ENCODE measurements around the gene CENPP.

Gene CENPP

GRCh38 chr9:92656537-92656925, 330.8 kb downstream of the CENPP start:
- Mint-ChIP-seq H3K4me3 (no peak overlapping the region), H3K4me1 (peaks cover 15% of the 10 kb centered on the region), H3K27me3 (no peaks in the 10 kb centered on the region), H3K27ac (no peak overlapping the region), H3K36me3 (peaks cover 61% of the 10 kb centered on the region), H3K9me3 (no peaks in the 10 kb centered on the region)
- no peak for ATAC-seq

- no peak for ATAC-seq
- H3K4me3 Mint-ChIP-seq: no peak overlapping the region
- H3K36me3 Mint-ChIP-seq: peaks cover 63% of the 10 kb centered on the region
- peaks cover 23% of the 10 kb centered on the region for H3K4me1 Mint-ChIP-seq
- no peaks in the 10 kb centered on the region for H3K9me3 Mint-ChIP-seq
- no peak overlapping the region for H3K27ac Mint-ChIP-seq
- no peaks in the 10 kb centered on the region for H3K27me3 Mint-ChIP-seq
These were observed 331.7 kb downstream of the CENPP start for GRCh38 chr9:92657296-92658094.

DNA sequence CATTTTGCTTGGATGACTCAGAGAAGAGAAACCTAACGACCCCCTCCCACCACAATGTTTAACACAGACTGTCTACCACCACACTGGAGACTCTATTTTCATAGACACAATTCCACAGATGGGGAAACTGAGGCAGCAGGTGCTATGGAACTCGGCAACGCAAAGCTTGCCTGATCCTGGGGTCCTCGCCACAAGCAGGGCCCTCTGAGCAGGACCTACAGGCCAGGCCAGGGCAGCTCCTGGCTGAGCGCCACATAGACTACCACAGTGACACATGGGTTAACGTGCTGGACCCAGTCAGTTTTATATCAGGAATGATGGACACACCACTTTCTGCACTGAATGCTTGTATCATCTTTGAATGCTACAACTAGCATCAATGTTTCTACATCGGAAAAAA, 332.4 kb downstream of the CENPP start:
- Mint-ChIP-seq H3K27me3 (no peaks in the 10 kb centered on the region), H3K36me3 (peaks cover 60% of the 10 kb centered on the region), H3K4me1 (peaks cover 26% of the 10 kb centered on the region), H3K4me3 (no peak overlapping the region), H3K9me3 (no peaks in the 10 kb centered on the region), H3K27ac (no peak overlapping the region)
- ATAC-seq: no peak

DNA sequence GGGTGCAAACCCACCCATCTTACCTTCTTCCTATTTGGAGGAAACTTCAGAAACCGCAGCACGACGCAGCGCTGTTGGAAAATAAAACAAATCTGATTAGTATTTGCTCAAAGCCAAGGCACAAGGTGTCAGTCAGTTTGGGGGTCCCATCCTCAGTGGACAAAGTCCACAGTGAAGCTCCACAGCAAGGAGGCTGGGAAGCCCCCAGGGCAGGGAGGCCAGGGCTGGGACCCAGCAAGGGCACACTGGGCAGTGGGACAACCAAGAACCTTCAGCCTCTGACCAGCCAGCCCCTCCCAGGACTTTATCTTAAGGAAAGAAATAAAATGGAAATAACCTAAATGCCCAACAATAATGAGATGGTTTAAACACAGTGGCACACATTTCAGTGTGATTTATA, 332.9 kb downstream of the CENPP start:
- H3K27ac Mint-ChIP-seq: no peak overlapping the region
- no peaks in the 10 kb centered on the region for H3K9me3 Mint-ChIP-seq
- peaks cover 30% of the 10 kb centered on the region for H3K4me1 Mint-ChIP-seq
- H3K36me3 Mint-ChIP-seq: peaks cover 60% of the 10 kb centered on the region
- no peak for ATAC-seq
- H3K27me3 Mint-ChIP-seq: no peaks in the 10 kb centered on the region
- H3K4me3 Mint-ChIP-seq: no peak overlapping the region

- peaks cover 55% of the 10 kb centered on the region for H3K36me3 Mint-ChIP-seq
- H3K4me3 Mint-ChIP-seq: no peak overlapping the region
- no peaks in the 10 kb centered on the region for H3K9me3 Mint-ChIP-seq
- ATAC-seq: no peak
- peaks cover 40% of the 10 kb centered on the region for H3K4me1 Mint-ChIP-seq
- H3K27ac Mint-ChIP-seq: no peak overlapping the region
- no peaks in the 10 kb centered on the region for H3K27me3 Mint-ChIP-seq
These were observed 333.8 kb downstream of the CENPP start for GRCh38 chr9:92659601-92660000.

DNA sequence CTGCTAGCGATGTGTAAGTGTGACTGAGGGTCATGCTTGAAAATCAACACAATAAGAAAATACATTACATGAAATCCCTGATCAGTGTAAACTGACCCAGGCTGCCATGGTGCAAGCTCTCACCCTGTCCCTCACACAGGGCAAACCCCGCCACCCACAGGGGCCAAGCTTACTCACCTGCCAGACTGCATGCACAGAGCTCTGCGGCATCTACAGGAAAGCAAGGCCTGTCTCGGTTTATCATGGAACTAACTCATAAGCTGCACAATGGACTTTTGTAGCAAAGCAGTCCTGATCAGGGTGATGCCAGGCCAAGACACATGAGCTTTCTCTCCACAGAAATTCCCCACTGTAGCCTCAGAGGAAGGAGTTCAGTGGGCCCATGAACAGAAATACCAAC, 334.5 kb downstream of the CENPP start:
- no peak for ATAC-seq
- no peaks in the 10 kb centered on the region for H3K9me3 Mint-ChIP-seq
- H3K4me1 Mint-ChIP-seq: peaks cover 40% of the 10 kb centered on the region
- no peak overlapping the region for H3K27ac Mint-ChIP-seq
- H3K4me3 Mint-ChIP-seq: no peak overlapping the region
- peaks cover 54% of the 10 kb centered on the region for H3K36me3 Mint-ChIP-seq
- no peaks in the 10 kb centered on the region for H3K27me3 Mint-ChIP-seq

DNA sequence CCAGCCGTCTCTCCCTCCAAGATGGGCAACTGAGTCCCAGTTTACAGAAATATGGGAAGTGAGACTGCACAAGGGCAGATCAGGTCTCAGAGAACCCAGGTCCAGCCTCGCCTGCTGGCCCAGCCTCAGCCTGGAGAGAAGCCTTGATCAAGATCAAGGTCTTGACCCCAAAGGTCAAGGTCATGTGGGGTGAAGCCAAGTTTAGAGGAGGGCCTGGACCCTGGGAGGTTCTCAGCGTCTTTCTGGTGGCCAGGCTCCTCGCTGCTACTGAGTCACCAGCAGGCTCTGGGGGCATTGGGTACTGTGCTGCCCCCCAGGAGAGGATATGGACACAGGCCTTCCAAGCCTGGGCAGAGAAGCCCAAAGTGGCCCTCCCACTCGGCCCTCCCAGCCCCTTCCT, 335.4 kb downstream of the CENPP start:
- no peaks in the 10 kb centered on the region for H3K9me3 Mint-ChIP-seq
- no peaks in the 10 kb centered on the region for H3K27me3 Mint-ChIP-seq
- no peak for ATAC-seq
- H3K36me3 Mint-ChIP-seq: peaks cover 51% of the 10 kb centered on the region
- no peak overlapping the region for H3K27ac Mint-ChIP-seq
- no peak overlapping the region for H3K4me3 Mint-ChIP-seq
- H3K4me1 Mint-ChIP-seq: peaks cover 42% of the 10 kb centered on the region

DNA sequence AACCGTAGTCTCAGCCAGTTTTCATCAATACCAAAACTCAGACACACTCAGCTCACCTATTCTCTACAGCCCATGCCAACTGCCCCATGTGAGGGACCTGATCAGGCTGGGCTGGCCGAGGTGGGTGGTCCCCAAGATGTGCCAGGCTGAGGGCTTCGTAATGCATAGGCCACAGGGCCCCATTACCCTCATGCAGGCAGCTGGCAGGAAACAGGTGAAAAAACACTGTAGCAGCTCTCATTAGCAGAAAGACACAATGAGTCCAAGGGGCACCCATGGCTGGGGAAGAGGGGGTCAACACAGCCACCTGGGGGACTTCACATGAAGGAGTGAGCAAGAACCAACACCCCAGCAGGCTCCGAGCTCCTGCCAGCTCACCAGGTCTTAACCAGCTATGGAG, 336.0 kb downstream of the CENPP start:
- Mint-ChIP-seq H3K9me3 (no peaks in the 10 kb centered on the region), H3K4me1 (peaks cover 48% of the 10 kb centered on the region), H3K36me3 (peaks cover 47% of the 10 kb centered on the region), H3K27me3 (no peaks in the 10 kb centered on the region), H3K4me3 (no peak overlapping the region), H3K27ac (no peak overlapping the region)
- ATAC-seq: no peak

GRCh38 chr9:92663126-92663525, 337.4 kb downstream of the CENPP start:
- no peak for ATAC-seq
- no peaks in the 10 kb centered on the region for H3K27me3 Mint-ChIP-seq
- H3K4me3 Mint-ChIP-seq: no peak overlapping the region
- H3K36me3 Mint-ChIP-seq: peaks cover 46% of the 10 kb centered on the region
- H3K27ac Mint-ChIP-seq: peak overlapping the region; percentile 35
- H3K4me1 Mint-ChIP-seq: peaks cover 62% of the 10 kb centered on the region
- H3K9me3 Mint-ChIP-seq: no peaks in the 10 kb centered on the region

DNA sequence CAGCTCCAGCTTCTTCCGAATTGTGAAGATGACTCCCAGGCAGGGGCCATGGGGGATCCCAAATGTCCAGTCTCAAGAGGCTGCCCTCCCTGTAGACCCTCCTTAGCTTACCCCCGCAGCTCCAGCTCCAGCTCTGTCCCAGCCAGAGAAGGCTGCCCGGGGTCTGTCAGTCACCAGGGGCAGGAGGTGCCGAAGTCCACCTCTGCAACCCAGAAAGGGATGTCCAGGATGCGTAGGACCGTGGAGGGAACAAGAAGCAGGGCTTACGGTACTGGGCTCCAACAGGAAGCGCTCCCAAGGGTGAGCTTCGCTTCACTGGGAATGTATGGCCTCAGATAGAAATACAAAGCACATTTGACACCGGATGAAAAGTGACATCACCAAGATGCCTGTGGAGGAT, 338.2 kb downstream of the CENPP start:
- ATAC-seq: no peak
- Mint-ChIP-seq H3K9me3 (no peaks in the 10 kb centered on the region), H3K36me3 (peaks cover 43% of the 10 kb centered on the region), H3K27me3 (no peaks in the 10 kb centered on the region), H3K4me3 (no peak overlapping the region), H3K4me1 (peaks cover 70% of the 10 kb centered on the region), H3K27ac (peak overlapping the region; percentile 35)

- peaks cover 76% of the 10 kb centered on the region for H3K4me1 Mint-ChIP-seq
- peak overlapping the region; percentile 45 for H3K4me3 Mint-ChIP-seq
- H3K27ac Mint-ChIP-seq: peak overlapping the region; percentile 51
- no peaks in the 10 kb centered on the region for H3K27me3 Mint-ChIP-seq
- H3K9me3 Mint-ChIP-seq: no peaks in the 10 kb centered on the region
- ATAC-seq: peak; percentile 59
- H3K36me3 Mint-ChIP-seq: peaks cover 43% of the 10 kb centered on the region
These were observed 338.8 kb downstream of the CENPP start for GRCh38 chr9:92664394-92665152.

- no peaks in the 10 kb centered on the region for H3K9me3 Mint-ChIP-seq
- peak overlapping the region; percentile 81 for H3K27ac Mint-ChIP-seq
- peak overlapping the region; percentile 21 for H3K4me3 Mint-ChIP-seq
- peaks cover 43% of the 10 kb centered on the region for H3K36me3 Mint-ChIP-seq
- peaks cover 76% of the 10 kb centered on the region for H3K4me1 Mint-ChIP-seq
- H3K27me3 Mint-ChIP-seq: no peaks in the 10 kb centered on the region
- no peak for ATAC-seq
These were observed 340.1 kb downstream of the CENPP start for GRCh38 chr9:92665836-92666235.

DNA sequence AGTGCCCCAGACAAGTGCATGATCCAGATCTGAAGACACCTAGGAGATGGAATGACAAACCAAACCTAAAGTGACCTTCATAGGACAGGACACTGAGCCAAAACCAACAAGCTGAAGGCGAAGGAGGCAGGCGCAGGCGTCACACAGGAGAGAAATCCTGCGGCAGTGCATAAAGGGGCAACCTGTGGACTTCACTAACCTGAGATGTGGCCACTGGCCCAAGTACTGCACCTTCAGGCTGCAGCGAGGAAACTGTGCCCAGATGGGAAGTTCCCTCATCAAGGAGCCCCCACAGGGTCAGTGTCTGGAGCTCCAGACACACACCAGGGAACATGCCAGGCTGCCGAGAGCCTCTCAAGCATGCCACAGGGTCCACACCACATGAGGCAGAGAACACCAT, 340.5 kb downstream of the CENPP start:
- peaks cover 75% of the 10 kb centered on the region for H3K4me1 Mint-ChIP-seq
- H3K4me3 Mint-ChIP-seq: peak overlapping the region; percentile 21
- no peaks in the 10 kb centered on the region for H3K9me3 Mint-ChIP-seq
- no peaks in the 10 kb centered on the region for H3K27me3 Mint-ChIP-seq
- H3K27ac Mint-ChIP-seq: peak overlapping the region; percentile 81
- H3K36me3 Mint-ChIP-seq: peaks cover 43% of the 10 kb centered on the region
- no peak for ATAC-seq

DNA sequence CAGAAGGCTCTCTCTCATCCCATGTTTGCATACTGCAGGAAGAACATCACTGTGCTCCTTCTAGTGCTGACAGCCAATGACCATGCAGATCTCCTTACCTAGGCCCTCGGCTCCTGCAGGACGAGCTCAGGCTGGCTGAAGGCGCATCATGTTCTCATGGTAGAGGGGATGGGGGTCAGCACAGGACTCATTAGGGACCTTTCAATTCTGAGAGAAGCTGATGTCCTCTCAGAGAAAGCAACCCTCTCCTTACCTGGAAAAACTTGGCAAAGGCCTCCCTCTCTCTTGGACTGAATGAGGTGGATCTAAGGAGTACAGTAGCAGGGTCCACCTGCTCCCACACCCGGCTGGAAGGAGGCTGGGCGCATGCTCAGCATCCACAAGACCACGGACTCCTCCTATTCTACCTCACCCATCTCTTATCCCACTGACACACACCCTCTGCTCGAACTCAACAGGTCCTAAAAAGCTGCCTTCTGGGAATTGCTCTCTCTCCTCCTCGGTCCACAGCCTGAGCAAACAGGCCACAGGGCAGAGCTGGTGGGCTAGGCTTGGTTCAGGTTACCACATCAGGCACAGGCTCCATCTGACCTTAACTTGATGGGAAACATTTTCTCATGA, 341.3 kb downstream of the CENPP start:
- H3K27me3 Mint-ChIP-seq: no peaks in the 10 kb centered on the region
- peaks cover 35% of the 10 kb centered on the region for H3K36me3 Mint-ChIP-seq
- no peak overlapping the region for H3K4me3 Mint-ChIP-seq
- H3K4me1 Mint-ChIP-seq: peaks cover 74% of the 10 kb centered on the region
- ATAC-seq: no peak
- H3K9me3 Mint-ChIP-seq: no peaks in the 10 kb centered on the region
- H3K27ac Mint-ChIP-seq: peak overlapping the region; percentile 62

DNA sequence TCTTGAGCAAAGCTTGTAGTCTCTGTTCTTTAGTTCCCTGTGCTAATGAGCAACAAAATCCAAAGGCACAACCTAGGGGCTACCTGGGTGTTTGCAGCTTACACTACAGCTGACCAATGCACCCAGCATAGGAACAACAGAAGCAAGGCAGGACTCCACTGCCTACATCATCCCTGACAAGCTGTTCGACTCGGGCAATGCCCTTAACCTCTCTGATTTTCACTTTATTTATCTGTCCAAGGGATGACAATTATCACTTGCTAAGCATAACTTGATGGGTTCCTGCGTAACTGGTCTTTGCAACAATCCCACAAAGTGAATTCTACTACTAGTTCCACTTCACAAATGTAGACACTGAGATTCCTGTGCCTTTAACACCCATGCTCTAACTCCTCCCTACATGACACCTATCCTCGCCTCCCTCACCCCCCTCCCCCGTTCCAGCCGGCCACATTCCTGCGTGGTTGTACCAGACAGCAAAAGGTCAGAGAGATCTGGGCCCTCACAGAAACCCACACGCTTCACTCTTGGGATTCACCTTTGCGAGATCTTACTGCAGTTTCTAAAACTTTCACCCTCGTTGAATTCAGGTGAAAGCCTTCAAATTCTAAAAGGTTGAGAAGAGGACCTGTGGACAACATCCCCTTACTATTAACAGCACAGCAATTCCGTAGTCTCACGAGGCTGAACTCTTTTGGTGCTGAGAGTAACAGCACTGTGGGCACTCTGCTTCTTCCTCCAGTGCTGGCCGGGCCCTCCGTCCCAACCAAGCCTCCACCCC, 343.2 kb downstream of the CENPP start:
- Mint-ChIP-seq H3K4me3 (peak overlapping the region; percentile 90), H3K36me3 (peaks cover 31% of the 10 kb centered on the region), H3K27ac (peak overlapping the region; percentile 87), H3K4me1 (peaks cover 60% of the 10 kb centered on the region), H3K9me3 (no peaks in the 10 kb centered on the region), H3K27me3 (no peaks in the 10 kb centered on the region)
- peak; percentile 53 for ATAC-seq

All from stimulated activated memory B cell treated with anti-CD40 and anti-IgM and Interleukin-4, amounts not matched to agents 10 μg/mL and 1 μg/mL and 100 μg/mL, for 72 hours (primary cell).